ENCODE results near the gene INPP4B. TPM values are rescaled to one million over a fixed set of nuclear protein-coding genes. Genes with fewer than 3 reads are reported as not detected.
A peak's percentile ranks its signal among the peaks of the same experiment; 100 is the strongest.

INPP4B gene
- total RNA-seq, 1 experiment from 2014 or later, result 25.2 TPM

- DNase-seq, result no peak
- H3K9me3 ChIP-seq (replicated peaks), result no peaks in the 10 kb centered on the region
- H3K27me3 ChIP-seq, result no peaks in the 10 kb centered on the region
- no peak overlapping the region for H3K27ac ChIP-seq
- H3K4me1 ChIP-seq, result no peaks in the 10 kb centered on the region
- no peak overlapping the region for H3K4me3 ChIP-seq
- H3K36me3 ChIP-seq, result no peaks in the 10 kb centered on the region
Observed at GRCh38 chr4:142725886-142726285, 120.2 kb downstream of the INPP4B start.

- H3K27ac ChIP-seq, result no peak overlapping the region
- no peaks in the 10 kb centered on the region for H3K4me1 ChIP-seq
- no peaks in the 10 kb centered on the region for H3K27me3 ChIP-seq
- no peaks in the 10 kb centered on the region for H3K9me3 ChIP-seq (replicated peaks)
- H3K4me3 ChIP-seq, result no peak overlapping the region
- no peak for DNase-seq
- no peaks in the 10 kb centered on the region for H3K36me3 ChIP-seq
Observed at GRCh38 chr4:142721187-142721586, 124.9 kb downstream of the INPP4B start.

GRCh38 chr4:142719854-142720541 is 126.1 kb downstream of the INPP4B start:
- Histone ChIP-seq H3K27me3 (no peaks in the 10 kb centered on the region), H3K4me3 (no peak overlapping the region), H3K36me3 (no peaks in the 10 kb centered on the region), H3K4me1 (no peaks in the 10 kb centered on the region), H3K27ac (no peak overlapping the region), H3K9me3 (replicated peaks) (no peaks in the 10 kb centered on the region)
- DNase-seq, result peak in 1 of 2 experiments; percentile 50

GRCh38 chr4:142718981-142719380 is 127.1 kb downstream of the INPP4B start:
- Histone ChIP-seq H3K27ac (no peak overlapping the region), H3K4me3 (no peak overlapping the region), H3K4me1 (no peaks in the 10 kb centered on the region)

GRCh38 chr4:142715727-142716126 is 130.4 kb downstream of the INPP4B start:
- no peaks in the 10 kb centered on the region for H3K4me1 ChIP-seq
- no peak for DNase-seq

More at GRCh38 chr4:142718981-142719380, 127.1 kb downstream of the INPP4B start:
- no peaks in the 10 kb centered on the region for H3K36me3 ChIP-seq
- no peaks in the 10 kb centered on the region for H3K9me3 ChIP-seq (replicated peaks)
- no peak for DNase-seq
- no peaks in the 10 kb centered on the region for H3K27me3 ChIP-seq

GRCh38 chr4:142713282-142714030 is 132.6 kb downstream of the INPP4B start:
- H3K9me3 ChIP-seq (replicated peaks), result no peaks in the 10 kb centered on the region

More at GRCh38 chr4:142715727-142716126, 130.4 kb downstream of the INPP4B start:
- Histone ChIP-seq H3K4me3 (no peak overlapping the region), H3K36me3 (no peaks in the 10 kb centered on the region), H3K27me3 (no peaks in the 10 kb centered on the region), H3K9me3 (replicated peaks) (no peaks in the 10 kb centered on the region), H3K27ac (no peak overlapping the region)

GRCh38 chr4:142708231-142708630 is 137.9 kb downstream of the INPP4B start:
- no peaks in the 10 kb centered on the region for H3K36me3 ChIP-seq
- H3K4me3 ChIP-seq, result no peak overlapping the region
- no peaks in the 10 kb centered on the region for H3K9me3 ChIP-seq (replicated peaks)
- no peaks in the 10 kb centered on the region for H3K4me1 ChIP-seq
- no peak overlapping the region for H3K27ac ChIP-seq
- no peaks in the 10 kb centered on the region for H3K27me3 ChIP-seq
- DNase-seq, result no peak

More at GRCh38 chr4:142713282-142714030, 132.6 kb downstream of the INPP4B start:
- no peaks in the 10 kb centered on the region for H3K36me3 ChIP-seq
- H3K4me1 ChIP-seq, result no peaks in the 10 kb centered on the region
- H3K4me3 ChIP-seq, result no peak overlapping the region
- no peak for DNase-seq
- no peak overlapping the region for H3K27ac ChIP-seq
- no peaks in the 10 kb centered on the region for H3K27me3 ChIP-seq

- Histone ChIP-seq H3K4me1 (no peaks in the 10 kb centered on the region), H3K4me3 (no peak overlapping the region), H3K36me3 (no peaks in the 10 kb centered on the region), H3K27ac (no peak overlapping the region), H3K9me3 (replicated peaks) (no peaks in the 10 kb centered on the region), H3K27me3 (no peaks in the 10 kb centered on the region)
- DNase-seq, result no peak
Observed at GRCh38 chr4:142707401-142707800, 138.7 kb downstream of the INPP4B start.

- Histone ChIP-seq H3K36me3 (no peaks in the 10 kb centered on the region), H3K27ac (no peak overlapping the region), H3K9me3 (replicated peaks) (no peaks in the 10 kb centered on the region), H3K4me3 (no peak overlapping the region), H3K4me1 (no peaks in the 10 kb centered on the region), H3K27me3 (no peaks in the 10 kb centered on the region)
- peak in 1 of 2 experiments; percentile 5 for DNase-seq
Observed at GRCh38 chr4:142706381-142706780, 139.7 kb downstream of the INPP4B start.

- no peaks in the 10 kb centered on the region for H3K27me3 ChIP-seq
- H3K27ac ChIP-seq, result no peak overlapping the region
- no peak for DNase-seq
- no peaks in the 10 kb centered on the region for H3K9me3 ChIP-seq (replicated peaks)
- no peak overlapping the region for H3K4me3 ChIP-seq
- no peaks in the 10 kb centered on the region for H3K36me3 ChIP-seq
- H3K4me1 ChIP-seq, result no peaks in the 10 kb centered on the region
Observed at GRCh38 chr4:142705820-142706219, 140.3 kb downstream of the INPP4B start.

- Histone ChIP-seq H3K27me3 (no peaks in the 10 kb centered on the region), H3K9me3 (replicated peaks) (no peaks in the 10 kb centered on the region), H3K27ac (no peak overlapping the region), H3K4me1 (no peaks in the 10 kb centered on the region), H3K36me3 (no peaks in the 10 kb centered on the region), H3K4me3 (no peak overlapping the region)
- DNase-seq, result no peak
Observed at GRCh38 chr4:142703694-142704309, 142.3 kb downstream of the INPP4B start.

GRCh38 chr4:142701017-142701416 is 145.1 kb downstream of the INPP4B start:
- Histone ChIP-seq H3K27ac (no peak overlapping the region), H3K9me3 (replicated peaks) (no peaks in the 10 kb centered on the region), H3K4me3 (no peak overlapping the region), H3K27me3 (no peaks in the 10 kb centered on the region), H3K36me3 (no peaks in the 10 kb centered on the region), H3K4me1 (no peaks in the 10 kb centered on the region)
- DNase-seq, result no peak

- DNase-seq, result no peak
- no peak overlapping the region for H3K4me3 ChIP-seq
- no peaks in the 10 kb centered on the region for H3K36me3 ChIP-seq
- no peaks in the 10 kb centered on the region for H3K27me3 ChIP-seq
- no peaks in the 10 kb centered on the region for H3K4me1 ChIP-seq
- no peaks in the 10 kb centered on the region for H3K9me3 ChIP-seq (replicated peaks)
- H3K27ac ChIP-seq, result no peak overlapping the region
Observed at GRCh38 chr4:142700531-142700930, 145.6 kb downstream of the INPP4B start.

GRCh38 chr4:142698552-142698951 is 147.5 kb downstream of the INPP4B start:
- H3K36me3 ChIP-seq, result no peaks in the 10 kb centered on the region
- no peaks in the 10 kb centered on the region for H3K9me3 ChIP-seq (replicated peaks)
- DNase-seq, result no peak
- no peak overlapping the region for H3K27ac ChIP-seq
- no peaks in the 10 kb centered on the region for H3K27me3 ChIP-seq
- no peak overlapping the region for H3K4me3 ChIP-seq
- H3K4me1 ChIP-seq, result no peaks in the 10 kb centered on the region

GRCh38 chr4:142697928-142698327 is 148.2 kb downstream of the INPP4B start:
- H3K4me1 ChIP-seq, result no peaks in the 10 kb centered on the region
- no peak overlapping the region for H3K4me3 ChIP-seq
- H3K9me3 ChIP-seq (replicated peaks), result no peaks in the 10 kb centered on the region
- no peaks in the 10 kb centered on the region for H3K27me3 ChIP-seq
- H3K27ac ChIP-seq, result no peak overlapping the region
- no peak for DNase-seq
- H3K36me3 ChIP-seq, result no peaks in the 10 kb centered on the region
